Measurements from ENCODE around the gene SLC45A3. TPM values are rescaled to one million over a fixed set of nuclear protein-coding genes. Genes with fewer than 3 reads are reported as not detected.

The SLC45A3 gene
- total RNA-seq, 2 experiments from 2014 or later = 0.32 to 0.53 TPM

- ATAC-seq (no peak), DNase-seq (no peak)
- Mint-ChIP-seq H3K27me3 (peaks cover 8% of the 10 kb centered on the region), H3K4me1 (no peaks in the 10 kb centered on the region), H3K36me3 (ENCODE audit: low read depth) (no peaks in the 10 kb centered on the region), H3K4me3 (no peak overlapping the region), H3K27ac (no peak overlapping the region), H3K9me3 (ENCODE audit: low read depth) (no peaks in the 10 kb centered on the region)
- ChIA-PET POLR2A (no interaction called here), CTCF (interaction anchor here (0.6 to 2.6 kb wide), 3 partner anchors 10 to 244 kb away, joined by 3 to 10 read pairs (median 3); no protein-coding TSS in a partner anchor)
- intact Hi-C loops (cut with DNase I, micrococcal nuclease) = no loop called here
Measured at GRCh38 chr1:205668951-205669340, 11.4 kb downstream of the SLC45A3 start.

GRCh38 chr1:205667909-205668643, 12.2 kb downstream of the SLC45A3 start:
- H3K36me3 Mint-ChIP-seq (ENCODE audit: low read depth) = no peaks in the 10 kb centered on the region
- H3K27ac Mint-ChIP-seq = no peak overlapping the region
- no peak for ATAC-seq
- ChIA-PET POLR2A (no interaction called here), CTCF (interaction anchor here (0.6 to 2.6 kb wide), 4 partner anchors 9 to 243 kb away, joined by 3 to 11 read pairs (median 6); no protein-coding TSS in a partner anchor)
- DNase-seq = no peak
- H3K27me3 Mint-ChIP-seq = peaks cover 8% of the 10 kb centered on the region
- H3K4me3 Mint-ChIP-seq = no peak overlapping the region
- H3K4me1 Mint-ChIP-seq = no peaks in the 10 kb centered on the region
- intact Hi-C loops (cut with DNase I, micrococcal nuclease) = no loop called here
- H3K9me3 Mint-ChIP-seq (ENCODE audit: low read depth) = no peaks in the 10 kb centered on the region

DNA sequence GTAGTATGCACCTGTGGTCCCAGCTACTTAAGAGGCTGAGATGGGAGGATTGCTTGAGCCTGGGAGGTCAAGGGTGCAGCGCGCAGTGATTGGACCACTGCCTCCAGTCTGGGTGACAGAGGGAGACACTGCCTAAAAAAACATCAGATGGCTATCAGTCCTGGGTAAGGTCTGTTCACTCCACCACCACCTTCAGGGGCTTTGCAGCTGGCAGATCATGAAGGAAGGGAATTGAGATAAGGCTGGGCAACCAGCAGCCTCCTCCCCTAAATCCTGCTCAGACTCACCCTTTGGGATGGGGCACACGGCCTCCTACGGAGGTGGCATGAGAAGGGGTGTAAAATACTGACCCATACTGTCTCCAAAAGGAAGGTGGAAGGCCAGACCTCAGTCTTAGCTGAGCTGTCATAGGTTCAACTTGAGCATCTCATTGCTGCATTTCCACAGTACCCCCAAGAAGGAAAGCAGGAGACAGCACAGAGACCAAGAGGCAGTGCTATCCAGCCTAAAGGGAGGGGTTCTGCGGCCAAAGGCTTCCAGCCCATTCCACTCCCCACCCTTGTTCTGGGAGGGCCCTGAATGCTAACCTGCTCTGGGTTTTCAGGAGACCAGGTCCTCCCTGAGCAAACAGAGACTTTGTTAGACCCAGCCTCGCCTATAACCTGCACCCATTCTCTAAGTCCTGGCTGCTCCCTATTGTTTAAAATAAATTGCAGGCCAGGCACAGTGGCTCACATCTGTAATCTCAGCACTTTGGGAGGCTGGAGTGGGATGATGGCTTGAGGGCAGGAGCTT, 13.7 kb downstream of the SLC45A3 start:
- no peak for DNase-seq
- no peak overlapping the region for H3K4me3 Mint-ChIP-seq

DNA sequence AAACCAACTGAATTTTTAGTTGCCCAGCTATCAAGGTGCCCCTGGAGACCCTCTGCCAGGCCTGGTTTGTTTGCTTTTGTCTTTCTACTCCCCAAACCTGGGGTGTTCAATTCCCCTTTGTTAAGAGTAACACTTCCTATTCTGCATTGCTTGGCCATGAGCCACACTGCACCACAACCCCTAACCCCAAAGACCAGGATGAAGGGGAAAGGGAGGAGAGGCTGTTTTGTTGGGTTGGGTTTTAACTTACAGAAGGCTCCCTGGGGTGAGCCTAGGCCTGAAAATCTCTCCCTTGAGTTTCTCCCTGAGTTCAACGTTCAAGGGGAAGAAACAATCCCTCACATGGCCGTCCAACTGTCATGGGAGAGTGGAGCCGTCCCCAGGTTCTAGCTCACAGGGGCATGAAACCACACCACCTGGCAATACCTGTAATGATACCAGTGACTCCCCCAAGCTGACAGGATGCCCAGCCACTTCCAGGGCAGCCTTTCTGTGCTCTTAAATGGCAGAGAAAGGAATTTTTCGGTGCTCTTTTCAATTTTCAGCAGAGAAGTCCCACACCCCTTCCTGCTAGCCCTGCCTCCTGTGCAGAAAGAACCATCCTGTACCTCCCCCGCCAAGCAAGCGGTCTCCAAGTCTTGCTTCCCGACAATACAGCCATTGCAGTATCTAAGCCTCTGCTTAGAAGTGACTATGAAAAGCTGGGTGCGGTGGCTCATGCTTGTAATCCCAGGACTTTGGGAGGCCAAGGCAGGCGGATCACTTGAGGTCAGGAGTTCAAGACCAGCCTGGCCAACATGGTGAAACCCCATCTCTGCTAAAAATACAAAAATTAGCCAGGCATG, 14.9 kb downstream of the SLC45A3 start:
- POLR2A ChIA-PET = no interaction called here
- H3K9me3 Mint-ChIP-seq (ENCODE audit: low read depth) = no peaks in the 10 kb centered on the region
- H3K4me3 Mint-ChIP-seq = no peak overlapping the region
- CTCF ChIA-PET = interaction anchor here (1.1 kb wide), 1 partner anchor 46 kb away, joined by 5 read pairs; no protein-coding TSS in a partner anchor
- H3K4me1 Mint-ChIP-seq = no peaks in the 10 kb centered on the region
- DNase-seq = no peak
- no peaks in the 10 kb centered on the region for H3K36me3 Mint-ChIP-seq (ENCODE audit: low read depth)
- ATAC-seq = no peak
- H3K27ac Mint-ChIP-seq = no peak overlapping the region
- H3K27me3 Mint-ChIP-seq = peaks cover 5% of the 10 kb centered on the region
- intact Hi-C loops (cut with DNase I, micrococcal nuclease) = no loop called here

More for the DNA sequence above, 13.7 kb downstream of the SLC45A3 start:
- ChIA-PET CTCF (interaction anchor here (0.6 to 1.5 kb wide), 4 partner anchors 8 to 1829 kb away, joined by 3 to 11 read pairs (median 4); no protein-coding TSS in a partner anchor), POLR2A (no interaction called here)
- Mint-ChIP-seq H3K27ac (no peak overlapping the region), H3K9me3 (ENCODE audit: low read depth) (no peaks in the 10 kb centered on the region), H3K36me3 (ENCODE audit: low read depth) (no peaks in the 10 kb centered on the region), H3K4me1 (no peaks in the 10 kb centered on the region), H3K27me3 (peaks cover 5% of the 10 kb centered on the region)
- ATAC-seq = no peak
- intact Hi-C loops (cut with DNase I, micrococcal nuclease) = no loop called here

DNA sequence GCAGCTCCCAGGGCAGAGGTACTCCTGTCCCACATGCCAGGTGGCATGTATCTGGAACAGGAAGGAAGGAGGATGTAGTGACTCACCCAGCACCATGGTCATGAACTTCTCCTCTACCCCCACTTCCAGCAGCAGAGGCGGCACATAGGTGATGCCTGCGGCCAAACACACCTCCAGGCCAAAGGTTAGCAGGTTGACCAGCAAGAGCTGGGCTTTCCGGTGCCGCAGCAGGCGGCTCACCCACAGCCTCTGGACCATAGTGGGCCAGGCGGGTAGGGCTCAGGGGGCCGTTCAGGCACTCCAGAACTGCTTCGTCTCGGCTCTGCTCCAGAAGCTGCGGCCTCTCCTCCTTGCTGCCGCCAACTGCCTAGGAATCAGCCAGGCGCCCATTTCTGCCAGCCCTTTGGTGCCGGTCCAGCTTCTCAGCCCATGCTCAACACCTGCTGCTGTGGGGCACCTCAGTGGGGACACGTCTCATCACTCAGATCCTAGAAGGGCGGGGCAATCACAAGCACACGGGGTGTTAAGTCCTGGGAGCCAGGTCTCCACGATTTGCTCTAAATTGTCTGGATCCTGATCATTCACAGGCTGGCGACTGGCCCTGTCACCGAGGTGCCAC, 15.8 kb downstream of the SLC45A3 start:
- H3K9me3 Mint-ChIP-seq (ENCODE audit: low read depth) = no peaks in the 10 kb centered on the region
- intact Hi-C loops (cut with DNase I, micrococcal nuclease) = no loop called here
- H3K27me3 Mint-ChIP-seq = peaks cover 5% of the 10 kb centered on the region
- no peak overlapping the region for H3K4me3 Mint-ChIP-seq
- POLR2A ChIA-PET = no interaction called here
- DNase-seq = no peak
- no peaks in the 10 kb centered on the region for H3K36me3 Mint-ChIP-seq (ENCODE audit: low read depth)
- CTCF ChIA-PET = interaction anchor here (0.6 to 12.0 kb wide), 3 partner anchors 47 to 136 kb away, joined by 3 to 225 read pairs (median 3); no protein-coding TSS in a partner anchor
- no peaks in the 10 kb centered on the region for H3K4me1 Mint-ChIP-seq
- no peak for ATAC-seq
- no peak overlapping the region for H3K27ac Mint-ChIP-seq

DNA sequence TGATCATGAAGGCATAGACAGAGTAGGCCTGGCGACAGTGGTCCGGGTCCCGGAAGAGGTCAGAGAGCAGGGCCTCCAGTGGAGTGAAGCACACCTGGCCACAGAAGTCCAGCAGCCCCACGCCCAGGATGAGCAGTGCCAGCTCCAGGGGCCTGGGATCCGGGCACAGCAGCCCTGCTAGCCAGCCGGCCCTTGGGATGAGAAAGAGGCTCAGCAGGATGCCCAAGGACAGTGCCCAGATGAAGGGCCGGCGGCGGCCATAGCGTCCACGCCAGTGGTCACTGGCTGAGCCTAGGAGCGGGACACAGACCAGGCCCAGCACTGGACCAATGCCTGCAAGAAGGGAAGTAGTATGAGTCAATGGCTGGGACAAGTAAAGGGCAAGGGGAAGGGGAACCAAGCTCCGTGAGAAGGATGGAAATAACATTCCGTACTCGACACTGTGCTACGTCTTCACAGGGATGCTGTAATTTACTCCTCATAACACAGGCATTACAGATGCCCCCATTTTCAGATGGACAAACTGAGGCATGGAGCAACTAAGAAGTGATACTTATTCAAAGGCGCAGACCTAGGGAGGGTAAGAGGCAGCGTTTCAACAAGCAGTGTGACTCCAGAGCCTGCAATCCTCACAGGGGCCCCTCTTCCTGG, 16.9 kb downstream of the SLC45A3 start:
- ATAC-seq (no peak), DNase-seq (no peak)
- no peaks in the 10 kb centered on the region for H3K4me1 Mint-ChIP-seq
- no peaks in the 10 kb centered on the region for H3K36me3 Mint-ChIP-seq (ENCODE audit: low read depth)
- H3K4me3 Mint-ChIP-seq = no peak overlapping the region
- H3K27me3 Mint-ChIP-seq = peaks cover 2% of the 10 kb centered on the region
- ChIA-PET POLR2A (interaction anchor here (0.7 kb wide), 1 partner anchor 56 kb away, joined by 3 read pairs; no protein-coding TSS in a partner anchor), CTCF (interaction anchor here (0.5 to 12.0 kb wide), 3 partner anchors 48 to 282 kb away, joined by 3 to 346 read pairs (median 225); no protein-coding TSS in a partner anchor)
- no peaks in the 10 kb centered on the region for H3K9me3 Mint-ChIP-seq (ENCODE audit: low read depth)
- no peak overlapping the region for H3K27ac Mint-ChIP-seq
- intact Hi-C loops (cut with DNase I, micrococcal nuclease) = no loop called here

- intact Hi-C loops (cut with DNase I, micrococcal nuclease) = no loop called here
- H3K9me3 Mint-ChIP-seq (ENCODE audit: low read depth) = no peaks in the 10 kb centered on the region
- ChIA-PET CTCF (interaction anchor here (0.5 to 12.0 kb wide), 4 partner anchors 49 to 282 kb away, joined by 3 to 346 read pairs (median 114); no protein-coding TSS in a partner anchor), POLR2A (no interaction called here)
- H3K27ac Mint-ChIP-seq = no peak overlapping the region
- no peaks in the 10 kb centered on the region for H3K27me3 Mint-ChIP-seq
- no peak for ATAC-seq
- DNase-seq = no peak
- H3K36me3 Mint-ChIP-seq (ENCODE audit: low read depth) = no peaks in the 10 kb centered on the region
- H3K4me1 Mint-ChIP-seq = no peaks in the 10 kb centered on the region
- H3K4me3 Mint-ChIP-seq = no peak overlapping the region
Measured at GRCh38 chr1:205662791-205663190, 17.5 kb downstream of the SLC45A3 start.

GRCh38 chr1:205662135-205662738, 18.1 kb downstream of the SLC45A3 start:
- intact Hi-C loops (cut with DNase I, micrococcal nuclease) = no loop called here
- POLR2A ChIA-PET = no interaction called here
- ATAC-seq = no peak

GRCh38 chr1:205661429-205662134, 18.7 kb downstream of the SLC45A3 start:
- CTCF ChIA-PET = interaction anchor here (0.6 to 12.0 kb wide), 8 partner anchors 11 to 316 kb away, joined by 3 to 346 read pairs (median 40); partner anchors contain the start of gene SLC45A3
- ATAC-seq = no peak
- no peaks in the 10 kb centered on the region for H3K36me3 Mint-ChIP-seq (ENCODE audit: low read depth)
- H3K9me3 Mint-ChIP-seq (ENCODE audit: low read depth) = no peaks in the 10 kb centered on the region
- H3K4me3 Mint-ChIP-seq = no peak overlapping the region
- POLR2A ChIA-PET = no interaction called here
- H3K4me1 Mint-ChIP-seq = no peaks in the 10 kb centered on the region
- H3K27ac Mint-ChIP-seq = no peak overlapping the region
- no peaks in the 10 kb centered on the region for H3K27me3 Mint-ChIP-seq
- intact Hi-C loops (cut with DNase I, micrococcal nuclease) = no loop called here
- no peak for DNase-seq

More at GRCh38 chr1:205662135-205662738, 18.1 kb downstream of the SLC45A3 start:
- H3K27me3 Mint-ChIP-seq = no peaks in the 10 kb centered on the region
- DNase-seq = no peak
- H3K27ac Mint-ChIP-seq = no peak overlapping the region
- no peaks in the 10 kb centered on the region for H3K36me3 Mint-ChIP-seq (ENCODE audit: low read depth)
- CTCF ChIA-PET = interaction anchor here (0.6 to 12.0 kb wide), 6 partner anchors 10 to 315 kb away, joined by 3 to 346 read pairs (median 56); no protein-coding TSS in a partner anchor
- no peaks in the 10 kb centered on the region for H3K4me1 Mint-ChIP-seq
- H3K4me3 Mint-ChIP-seq = no peak overlapping the region
- H3K9me3 Mint-ChIP-seq (ENCODE audit: low read depth) = no peaks in the 10 kb centered on the region
